Neural cell (in vitro differentiated cells): ENCODE results near the gene HDLBP.

Source experiments
- EZH2 ChIP-seq: fragments of 200-600, 300-800 bp; shearing (Covaris generic), sonication (generic); IDR thresholded peaks from 2 replicates; pipeline ENCODE4 v1.6.1; 2014; ENCODE audit warnings: antibody characterized with exemption, low read length, borderline replicate concordance, mild to moderate bottlenecking; ENCODE audit not compliant: insufficient read depth, poor library complexity, severe bottlenecking
- POLR2AphosphoS5 ChIP-seq: IDR thresholded peaks from 2 replicates; pipeline ENCODE4 v1.6.1; 2012
- RAD21 ChIP-seq: fragments of 450-650 bp; conservative IDR thresholded peaks from 2 replicates; pipeline ENCODE4 v1.6.1; 2014; ENCODE audit warnings: antibody characterized with exemption, mild to moderate bottlenecking, moderate library complexity
- SMC3 ChIP-seq: fragments of 450-650 bp; conservative IDR thresholded peaks from 2 replicates; pipeline ENCODE4 v1.6.1; 2014; ENCODE audit warnings: antibody characterized with exemption, mild to moderate bottlenecking, moderate library complexity; ENCODE audit not compliant: poor library complexity
- TF ChIP-seq, protein P1 (sequence below): fragments of 450-650 bp; IDR thresholded peaks from 2 replicates; pipeline ENCODE4 v1.5.1; 2014; ENCODE audit warnings: antibody characterized with exemption, mild to moderate bottlenecking, moderate library complexity; ENCODE audit not compliant: poor library complexity, severe bottlenecking

DNA sequence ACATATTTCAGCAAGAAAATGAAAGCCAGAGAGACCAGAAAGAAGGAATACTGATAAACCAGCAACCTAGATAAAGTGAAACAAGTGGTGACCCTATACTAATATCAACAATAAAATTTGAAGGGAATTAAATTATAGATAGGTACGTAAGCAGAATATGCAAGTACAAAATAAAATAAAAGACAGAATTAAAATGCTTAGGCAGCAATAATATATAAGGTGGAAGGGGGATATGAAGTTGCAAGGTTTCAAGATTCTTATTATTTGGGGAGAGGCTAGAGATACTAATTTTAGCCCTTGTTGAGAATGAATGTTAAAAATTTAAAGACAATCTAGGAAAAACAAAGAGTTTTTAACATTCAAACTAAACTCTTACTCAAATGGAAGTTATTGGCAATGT is 39.6 kb downstream of the HDLBP start:
- TF ChIP-seq, protein P1, sequence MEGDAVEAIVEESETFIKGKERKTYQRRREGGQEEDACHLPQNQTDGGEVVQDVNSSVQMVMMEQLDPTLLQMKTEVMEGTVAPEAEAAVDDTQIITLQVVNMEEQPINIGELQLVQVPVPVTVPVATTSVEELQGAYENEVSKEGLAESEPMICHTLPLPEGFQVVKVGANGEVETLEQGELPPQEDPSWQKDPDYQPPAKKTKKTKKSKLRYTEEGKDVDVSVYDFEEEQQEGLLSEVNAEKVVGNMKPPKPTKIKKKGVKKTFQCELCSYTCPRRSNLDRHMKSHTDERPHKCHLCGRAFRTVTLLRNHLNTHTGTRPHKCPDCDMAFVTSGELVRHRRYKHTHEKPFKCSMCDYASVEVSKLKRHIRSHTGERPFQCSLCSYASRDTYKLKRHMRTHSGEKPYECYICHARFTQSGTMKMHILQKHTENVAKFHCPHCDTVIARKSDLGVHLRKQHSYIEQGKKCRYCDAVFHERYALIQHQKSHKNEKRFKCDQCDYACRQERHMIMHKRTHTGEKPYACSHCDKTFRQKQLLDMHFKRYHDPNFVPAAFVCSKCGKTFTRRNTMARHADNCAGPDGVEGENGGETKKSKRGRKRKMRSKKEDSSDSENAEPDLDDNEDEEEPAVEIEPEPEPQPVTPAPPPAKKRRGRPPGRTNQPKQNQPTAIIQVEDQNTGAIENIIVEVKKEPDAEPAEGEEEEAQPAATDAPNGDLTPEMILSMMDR, result no peak
- TF ChIP-seq RAD21, result no peak
- TF ChIP-seq POLR2AphosphoS5, result no peak
- TF ChIP-seq EZH2, result no peak
- no peak for TF ChIP-seq SMC3
